Body of pancreas (tissue), 4 donors: ENCODE results near the gene ARHGEF7. TPM values are rescaled to one million over a fixed set of nuclear protein-coding genes. Genes with fewer than 3 reads are reported as not detected.

Experiments used
- ATAC-seq: fragments of 150-250 bp; one replicate; pipeline ENCODE4 v1.9.1; 2016
- DNase-seq, 4 donors: peaks; one replicate each; pipeline ENCODE4 v3.0.0-alpha.2; 2019
- H3K27ac ChIP-seq, 4 donors: fragments of 200-600 bp; sonication (generic); 1 replicate in 3 of 4; 2 replicates in 1 of 4; pipeline versions ENCODE4 v1.5.1 to v1.6.1; 2016 to 2019; ENCODE audit warnings: mild to moderate bottlenecking in 1 of 4, mixed read lengths in 1 of 4, moderate library complexity in 1 of 4
- H3K27me3 ChIP-seq, 2 donors: fragments of 200-600 bp; sonication (generic); one replicate each; pipeline ENCODE4 v1.6.0; 2016; ENCODE audit warnings: mild to moderate bottlenecking in 1 of 2
- H3K36me3 ChIP-seq, 2 donors: fragments of 200-600 bp; sonication (generic); replicated peaks in 1 of 2; 2 replicates each; pipeline ENCODE4 v1.5.1; 2016; ENCODE audit warnings: low read depth in 2 of 2; ENCODE audit not compliant: insufficient read depth in 1 of 2
- H3K4me1 ChIP-seq: fragments of 200-600 bp; sonication (generic); one replicate; pipeline ENCODE4 v1.6.0; 2016
- H3K4me3 ChIP-seq, 2 donors: fragments of 200-600 bp; sonication (generic); 1 replicate in 1 of 2; 2 replicates in 1 of 2; pipeline ENCODE4 v1.5.1; 2016 to 2019
- H3K9me3 ChIP-seq, 3 donors: fragments of 200-600 bp; sonication (generic); 1 replicate in 2 of 3; 2 replicates in 1 of 3; pipeline ENCODE4 v1.5.1; 2016
- CTCF ChIP-seq, 7 experiments: fragments of 450-650 bp in 4 of 7; fragments of 200-600 bp in 3 of 7; sonication (generic) in 3 of 7; IDR thresholded peaks; one replicate each; pipeline ENCODE4 v1.5.1; 2016 to 2019; ENCODE audit warnings: antibody characterized with exemption in 7 of 7
- POLR2A ChIP-seq, 3 donors: fragments of 450-650 bp; IDR thresholded peaks; one replicate each; pipeline ENCODE4 v1.6.1; 2016; ENCODE audit warnings: antibody characterized with exemption in 3 of 3, mild to moderate bottlenecking in 2 of 3
- WGBS, 2 donors: methylation state at CpG; one replicate each; pipeline ENCODE4 v1.1.5; 2017; 5-methylcytosine and 5-hydroxymethylcytosine counted together
- intact Hi-C: fragments of 100-400 bp; cut with DNase I; formaldehyde crosslinking; loops from one replicate; pipeline ENCODE4 v1.15.1; 2023
- total RNA-seq, 2 donors: library from RNA; depleted of rRNA; stranded (reverse); fragments of >200 nt; gene quantifications; one replicate each; pipeline ENCODE4 v1.1.0, GENCODE V29; 2016

The ARHGEF7 gene
- total RNA-seq, 2 donors from 2014 or later = 27.5 to 81.4 TPM

GRCh38 chr13:111287201-111287600 is 172.1 kb downstream of the ARHGEF7 start:
- TF ChIP-seq POLR2A (IDR thresholded peaks at IDR 0.05) = no peak
- TF ChIP-seq CTCF (IDR thresholded peaks at IDR 0.05) = no peak
- no peak for ATAC-seq
- Histone ChIP-seq H3K27me3 (no peaks in the 10 kb centered on the region), H3K4me3 (no peak overlapping the region), H3K36me3 (peaks cover 0 to 22% of the 10 kb centered on the region in 2 donors), H3K4me1 (peaks cover 23% of the 10 kb centered on the region), H3K9me3 (no peaks in the 10 kb centered on the region), H3K27ac (no peak overlapping the region)
- WGBS, 2 donors = 93 to 96% methylated on average over 7 to 8 of the region's 8 CpGs
- DNase-seq = no peak
- intact Hi-C loops = no loop called here

- DNase-seq (no peak), ATAC-seq (no peak)
- intact Hi-C loops = no loop called here
- TF ChIP-seq POLR2A (IDR thresholded peaks at IDR 0.05) (no peak), CTCF (IDR thresholded peaks at IDR 0.05) (no peak)
- 92 to 95% methylated on average over 7 of the region's 7 CpGs for WGBS, 2 donors
- Histone ChIP-seq H3K36me3 (peaks cover 0 to 23% of the 10 kb centered on the region in 2 donors), H3K9me3 (no peaks in the 10 kb centered on the region), H3K27me3 (no peaks in the 10 kb centered on the region), H3K27ac (no peak overlapping the region), H3K4me1 (peaks cover 15% of the 10 kb centered on the region), H3K4me3 (no peak overlapping the region)
These were observed 173.2 kb downstream of the ARHGEF7 start for GRCh38 chr13:111288276-111288675.

- Histone ChIP-seq H3K4me1 (peaks cover 11% of the 10 kb centered on the region), H3K27ac (no peak overlapping the region), H3K4me3 (no peak overlapping the region), H3K27me3 (no peaks in the 10 kb centered on the region), H3K9me3 (no peaks in the 10 kb centered on the region), H3K36me3 (peaks cover 0 to 24% of the 10 kb centered on the region in 2 donors)
- WGBS, 2 donors = 93 to 95% methylated on average over 6 to 11 of the region's 11 CpGs
- DNase-seq (no peak), ATAC-seq (no peak)
- intact Hi-C loops = no loop called here
- TF ChIP-seq POLR2A (IDR thresholded peaks at IDR 0.05) (no peak), CTCF (IDR thresholded peaks at IDR 0.05) (no peak)
These were observed 174.1 kb downstream of the ARHGEF7 start for GRCh38 chr13:111289251-111289650.

GRCh38 chr13:111291908-111292307 is 176.8 kb downstream of the ARHGEF7 start:
- intact Hi-C loops = no loop called here
- H3K27ac ChIP-seq = no peak overlapping the region

More at GRCh38 chr13:111291908-111292307, 176.8 kb downstream of the ARHGEF7 start:
- Histone ChIP-seq H3K4me3 (no peak overlapping the region), H3K4me1 (peaks cover 5% of the 10 kb centered on the region), H3K36me3 (peaks cover 0 to 22% of the 10 kb centered on the region in 2 donors), H3K27me3 (no peaks in the 10 kb centered on the region), H3K9me3 (no peaks in the 10 kb centered on the region)
- DNase-seq = no peak
- WGBS, 2 donors = 92 to 97% methylated on average over 14 of the region's 14 CpGs
- TF ChIP-seq CTCF (IDR thresholded peaks at IDR 0.05) (no peak), POLR2A (IDR thresholded peaks at IDR 0.05) (no peak)
- ATAC-seq = no peak
